Suprapubic skin (tissue), 4 donors: ENCODE data around the gene MAP2K1.

Experiments
- CTCF ChIP-seq, 2 donors: fragments of 200-600 bp in 1 of 2; fragments of 450-650 bp in 1 of 2; sonication (generic) in 1 of 2; IDR thresholded peaks; one replicate each; pipeline ENCODE4 v1.5.1; 2016 to 2019; ENCODE audit warnings: antibody characterized with exemption in 2 of 2, mild to moderate bottlenecking in 1 of 2, moderate library complexity in 1 of 2
- EP300 ChIP-seq: sonication (generic); formaldehyde crosslinking; IDR thresholded peaks from one replicate; pipeline ENCODE4 v1.6.1; 2017; ENCODE audit warnings: antibody characterized with exemption
- POLR2A ChIP-seq, 2 donors: fragments of 450-650 bp; IDR thresholded peaks; one replicate each; pipeline ENCODE4 v1.6.1; 2017; ENCODE audit warnings: antibody characterized with exemption in 2 of 2, mild to moderate bottlenecking in 2 of 2, moderate library complexity in 2 of 2
- POLR2AphosphoS5 ChIP-seq, 3 donors: sonication (generic); formaldehyde crosslinking; IDR thresholded peaks; one replicate each; pipeline ENCODE4 v1.6.1; 2017; ENCODE audit warnings: antibody characterized with exemption in 3 of 3

- TF ChIP-seq POLR2A (IDR thresholded peaks at IDR 0.05) (no peak), CTCF (IDR thresholded peaks at IDR 0.05) (no peak), POLR2AphosphoS5 (IDR thresholded peaks at IDR 0.05) (no peak), EP300 (no peak)
These were observed 8.2 kb downstream of the MAP2K1 start for GRCh38 chr15:66394915-66395314.
